ENCODE measurements around the gene TMEM30A.

TMEM30A gene

GRCh38 chr6:75204217-75204958 lies 80.2 kb downstream of the TMEM30A start:
- peaks cover 98% of the 10 kb centered on the region for H3K27me3 ChIP-seq (ENCODE audit: insufficient read depth, low read length)
- peak overlapping the region; percentile 32; the same call in 1 of the 2 replicates for H3K9ac ChIP-seq (ENCODE audit: low read depth, low read length)
- H3K4me3 ChIP-seq (ENCODE audit: low read length), result peak overlapping the region; percentile 69
- no peak overlapping the region for H3K27ac ChIP-seq (ENCODE audit: low read depth, low read length)
- peaks cover 20% of the 10 kb centered on the region; the same call in 1 of the 2 replicates for H3K4me1 ChIP-seq (ENCODE audit: insufficient read depth, low read length)
- H3K36me3 ChIP-seq (ENCODE audit: insufficient read depth, low read length), result no peaks in the 10 kb centered on the region
- H3K9me3 ChIP-seq (ENCODE audit: insufficient read depth, low read depth, low read length), result no peaks in the 10 kb centered on the region
- WGBS, result 1% methylated on average over 32 of the region's 35 CpGs

GRCh38 chr6:75203721-75204120 lies 80.9 kb downstream of the TMEM30A start:
- Histone ChIP-seq H3K27ac (ENCODE audit: low read depth, low read length) (no peak overlapping the region), H3K4me3 (ENCODE audit: low read length) (peak overlapping the region; percentile 69), H3K9me3 (ENCODE audit: insufficient read depth, low read depth, low read length) (no peaks in the 10 kb centered on the region), H3K4me1 (ENCODE audit: insufficient read depth, low read length) (peaks cover 19% of the 10 kb centered on the region; the same call in 1 of the 2 replicates), H3K27me3 (ENCODE audit: insufficient read depth, low read length) (peaks cover 92% of the 10 kb centered on the region), H3K36me3 (ENCODE audit: insufficient read depth, low read length) (no peaks in the 10 kb centered on the region), H3K9ac (ENCODE audit: low read depth, low read length) (no peak overlapping the region)
- 70% methylated on average over 5 of the region's 5 CpGs for WGBS
